GM21526 (cell line): ENCODE data around the gene NUSAP1.
A peak's percentile ranks its signal among the peaks of the same experiment; 100 is the strongest.
"Not testable (repeated sequence)": the region's sequence is repeated elsewhere in the genome, so short reads cannot be mapped to it uniquely, and the experiment has no call there.

ENCODE experiments used
- ATAC-seq: cut with Tn5 transposase; IDR thresholded peaks from one replicate; pipeline ENCODE4 v1.9.1; 2021; ENCODE audit warnings: moderate library complexity; ENCODE audit not compliant: unreplicated experiment, low FRiP score

NUSAP1 gene

DNA sequence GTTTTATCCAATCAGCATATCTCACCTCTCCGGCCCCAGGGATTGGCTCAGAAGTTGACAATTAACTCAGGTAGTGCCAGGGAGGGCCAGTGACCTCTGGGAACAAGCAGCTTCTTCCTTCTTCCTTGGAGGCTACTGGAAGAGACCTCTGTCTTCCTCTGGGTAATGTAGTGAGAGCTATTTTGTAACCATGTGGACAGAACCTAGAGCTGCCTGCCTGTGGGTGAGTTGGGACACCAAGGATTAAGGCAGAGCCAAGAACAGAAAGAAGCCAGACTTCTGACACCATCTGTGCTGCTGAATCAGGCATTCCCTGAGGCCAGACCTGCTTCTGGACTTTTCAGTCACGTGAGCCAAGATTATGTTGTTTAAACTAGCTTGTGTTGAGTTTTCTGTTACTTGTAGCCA is 75.6 kb downstream of the NUSAP1 start:
- no peak for ATAC-seq

GRCh38 chr15:41411031-41411430 is 78.3 kb downstream of the NUSAP1 start:
- ATAC-seq, result no peak

- ATAC-seq, result no peak
These were observed 78.8 kb downstream of the NUSAP1 start for GRCh38 chr15:41411441-41411840.

- ATAC-seq, result peak; percentile 9
These were observed 83.6 kb downstream of the NUSAP1 start for GRCh38 chr15:41416128-41416741.

GRCh38 chr15:41416742-41417417 is 84.2 kb downstream of the NUSAP1 start, which contains the start of gene RTF1:
Gene RTF1, plus strand, starts transcription at chr15:41417095. Its CDS starts 21 bp downstream, at chr15:41417116.
- peak; percentile 61 for ATAC-seq

GRCh38 chr15:41417418-41418195 is 84.9 kb downstream of the NUSAP1 start:
- peak; percentile 42 for ATAC-seq

- ATAC-seq, result peak; percentile 60
These were observed 91.4 kb downstream of the NUSAP1 start for GRCh38 chr15:41423979-41424659.

GRCh38 chr15:41424809-41425208 is 92.1 kb downstream of the NUSAP1 start:
- no peak for ATAC-seq

DNA sequence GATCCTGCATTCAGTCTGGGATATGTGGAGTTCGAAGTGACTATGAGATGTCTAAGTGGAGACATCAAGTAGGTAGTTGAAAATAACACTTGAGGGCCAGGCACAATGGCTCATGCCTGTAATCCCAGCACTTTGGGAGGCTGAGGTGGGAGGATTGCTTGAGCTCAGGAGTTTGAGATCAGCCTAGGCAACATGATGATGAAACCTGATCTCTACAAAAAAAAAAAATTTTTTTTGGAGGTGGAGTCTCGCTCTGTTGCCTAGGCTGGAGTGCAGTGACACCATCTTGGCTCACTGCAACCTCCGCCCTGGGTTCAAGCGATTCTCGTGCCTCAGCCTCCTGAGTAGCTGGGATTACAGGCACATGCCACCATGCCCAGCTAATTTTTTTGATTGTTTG is 93.2 kb downstream of the NUSAP1 start:
- not testable (repeated sequence) for ATAC-seq

- ATAC-seq, result no peak
These were observed 96.6 kb downstream of the NUSAP1 start for GRCh38 chr15:41429003-41429890.
